ENCODE data around the gene OSBPL10.

Gene OSBPL10

DNA sequence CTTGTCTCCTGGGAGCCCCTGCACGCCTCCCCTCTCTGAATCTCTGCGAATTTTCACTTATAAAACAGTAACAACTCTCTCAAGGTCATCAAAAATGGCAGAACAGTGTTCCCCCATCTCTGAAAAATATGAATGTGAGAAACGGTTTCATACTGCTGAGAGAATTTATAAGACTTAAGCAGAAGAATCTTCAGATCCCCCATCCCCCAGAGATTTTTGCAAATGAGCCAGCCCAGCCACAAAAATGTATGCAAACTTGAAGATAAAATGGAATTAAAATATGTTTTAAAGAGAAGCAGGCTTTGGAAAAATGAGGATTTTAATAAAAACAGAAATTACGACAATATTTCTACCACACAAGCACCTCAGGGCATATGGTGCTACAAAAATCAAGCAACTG is 275.3 kb downstream of the OSBPL10 start:
- H3K4me3 ChIP-seq (ENCODE audit: low read depth, low read length), result no peak overlapping the region

DNA sequence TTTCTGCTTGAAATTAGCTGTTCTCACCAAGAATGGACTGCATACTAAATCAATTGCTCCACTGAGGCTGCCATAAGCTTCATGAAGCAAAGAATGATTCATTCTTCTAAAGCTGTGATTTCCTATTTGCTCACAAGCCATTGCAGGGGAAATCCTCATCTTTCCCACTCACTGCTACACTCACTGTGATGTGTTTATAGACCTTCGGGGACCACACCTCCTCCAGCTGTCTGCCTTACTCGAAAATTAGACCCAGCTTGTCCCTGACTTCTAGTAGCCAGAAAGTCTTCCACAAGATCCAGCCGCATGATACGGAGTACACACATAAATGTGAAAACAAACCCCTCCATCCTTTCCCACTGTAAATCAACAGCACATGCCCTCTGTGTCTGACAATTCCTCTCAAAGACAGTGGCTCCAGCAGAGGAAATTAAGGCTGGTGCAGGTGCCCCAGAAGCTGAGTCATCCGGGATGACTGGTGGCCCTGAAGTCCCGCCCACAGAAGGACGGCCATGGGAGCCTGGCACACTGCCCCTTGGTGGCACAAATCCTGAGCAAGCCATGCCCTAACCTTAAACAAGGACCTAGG is 276.4 kb downstream of the OSBPL10 start:
- H3K4me3 ChIP-seq (ENCODE audit: low read depth, low read length), result peak overlapping the region; percentile 18
- TF ChIP-seq, protein P1, sequence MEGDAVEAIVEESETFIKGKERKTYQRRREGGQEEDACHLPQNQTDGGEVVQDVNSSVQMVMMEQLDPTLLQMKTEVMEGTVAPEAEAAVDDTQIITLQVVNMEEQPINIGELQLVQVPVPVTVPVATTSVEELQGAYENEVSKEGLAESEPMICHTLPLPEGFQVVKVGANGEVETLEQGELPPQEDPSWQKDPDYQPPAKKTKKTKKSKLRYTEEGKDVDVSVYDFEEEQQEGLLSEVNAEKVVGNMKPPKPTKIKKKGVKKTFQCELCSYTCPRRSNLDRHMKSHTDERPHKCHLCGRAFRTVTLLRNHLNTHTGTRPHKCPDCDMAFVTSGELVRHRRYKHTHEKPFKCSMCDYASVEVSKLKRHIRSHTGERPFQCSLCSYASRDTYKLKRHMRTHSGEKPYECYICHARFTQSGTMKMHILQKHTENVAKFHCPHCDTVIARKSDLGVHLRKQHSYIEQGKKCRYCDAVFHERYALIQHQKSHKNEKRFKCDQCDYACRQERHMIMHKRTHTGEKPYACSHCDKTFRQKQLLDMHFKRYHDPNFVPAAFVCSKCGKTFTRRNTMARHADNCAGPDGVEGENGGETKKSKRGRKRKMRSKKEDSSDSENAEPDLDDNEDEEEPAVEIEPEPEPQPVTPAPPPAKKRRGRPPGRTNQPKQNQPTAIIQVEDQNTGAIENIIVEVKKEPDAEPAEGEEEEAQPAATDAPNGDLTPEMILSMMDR (IDR thresholded peaks at IDR 0.05; ENCODE audit: low read depth, low read length), result no peak

More for the DNA sequence above, 275.3 kb downstream of the OSBPL10 start:
- TF ChIP-seq, protein P1 (IDR thresholded peaks at IDR 0.05; ENCODE audit: low read depth, low read length), result no peak

DNA sequence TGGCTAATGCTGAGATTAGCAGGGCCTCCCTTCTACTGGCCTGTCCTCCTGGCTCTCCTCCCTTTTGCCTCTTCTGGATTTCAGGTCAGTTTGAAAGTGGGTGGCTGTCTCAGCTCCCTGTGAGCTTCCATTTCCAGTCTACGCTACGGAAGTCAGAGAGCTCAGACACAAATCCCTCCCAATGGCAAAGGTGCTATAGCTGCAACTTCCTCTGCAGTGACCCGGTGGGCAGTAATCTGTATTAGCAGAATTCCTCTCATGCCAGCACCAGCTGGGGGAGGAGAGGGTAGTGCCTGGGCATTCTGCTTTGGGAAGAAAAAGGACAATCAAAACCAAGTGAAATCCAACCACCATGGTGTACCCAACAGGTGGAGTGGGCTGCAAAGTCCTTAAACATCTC is 276.9 kb downstream of the OSBPL10 start:
- TF ChIP-seq, protein P1 (IDR thresholded peaks at IDR 0.05; ENCODE audit: low read depth, low read length), result no peak
- no peak overlapping the region for H3K4me3 ChIP-seq (ENCODE audit: low read depth, low read length)

DNA sequence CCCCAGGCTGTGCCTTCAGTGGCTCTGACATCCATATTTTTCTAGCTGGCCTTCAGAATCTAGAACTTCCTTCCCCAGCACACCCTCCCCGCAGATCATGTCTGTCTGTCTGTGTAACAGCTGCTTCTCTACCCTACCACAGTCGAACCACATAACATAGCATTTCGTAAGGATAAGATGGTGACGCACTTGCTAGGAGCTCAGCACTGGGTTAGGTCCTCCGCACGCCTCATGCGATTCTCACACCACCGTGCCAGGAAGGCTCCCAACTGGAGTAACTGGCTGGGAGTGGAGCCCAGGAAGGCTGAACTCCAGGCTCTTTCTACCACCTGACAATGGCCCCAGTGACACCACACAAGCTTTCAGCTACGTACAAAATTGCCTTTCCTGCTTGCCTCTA is 279.8 kb downstream of the OSBPL10 start:
- H3K4me3 ChIP-seq (ENCODE audit: low read depth, low read length), result no peak overlapping the region
- TF ChIP-seq, protein P1 (IDR thresholded peaks at IDR 0.05; ENCODE audit: low read depth, low read length), result no peak

DNA sequence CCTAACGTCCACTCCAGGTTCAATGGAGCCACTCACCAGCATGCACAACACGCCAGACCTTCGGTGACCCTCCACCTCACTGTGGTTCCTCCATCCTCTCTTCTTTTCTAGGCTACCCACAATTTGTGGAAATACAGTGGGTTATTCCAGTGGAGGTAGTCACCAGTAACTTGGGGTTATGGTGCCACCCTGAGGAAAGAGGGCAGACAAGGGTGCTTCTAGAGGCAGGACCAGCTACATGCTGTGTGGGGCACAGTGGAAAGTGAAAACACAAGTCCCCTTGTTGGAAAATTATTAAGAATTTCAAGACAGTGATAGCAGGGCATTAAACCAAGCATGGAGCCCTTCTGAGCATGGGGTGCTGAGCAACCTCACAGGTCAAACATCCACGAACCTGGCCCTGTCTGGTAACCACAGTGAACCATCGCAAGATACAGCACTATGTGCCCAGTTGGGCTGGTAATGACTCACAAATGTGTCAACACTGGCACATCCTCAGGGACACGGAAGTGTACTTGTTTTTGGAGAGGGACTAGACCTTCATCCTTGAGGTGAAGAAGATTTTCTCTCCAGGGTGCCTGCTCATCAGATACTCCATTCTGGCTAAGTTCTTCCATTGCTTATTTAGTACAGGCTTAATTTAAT is 281.6 kb downstream of the OSBPL10 start:
- no peak overlapping the region for H3K4me3 ChIP-seq (ENCODE audit: low read depth, low read length)
- TF ChIP-seq, protein P1 (IDR thresholded peaks at IDR 0.05; ENCODE audit: low read depth, low read length), result no peak

DNA sequence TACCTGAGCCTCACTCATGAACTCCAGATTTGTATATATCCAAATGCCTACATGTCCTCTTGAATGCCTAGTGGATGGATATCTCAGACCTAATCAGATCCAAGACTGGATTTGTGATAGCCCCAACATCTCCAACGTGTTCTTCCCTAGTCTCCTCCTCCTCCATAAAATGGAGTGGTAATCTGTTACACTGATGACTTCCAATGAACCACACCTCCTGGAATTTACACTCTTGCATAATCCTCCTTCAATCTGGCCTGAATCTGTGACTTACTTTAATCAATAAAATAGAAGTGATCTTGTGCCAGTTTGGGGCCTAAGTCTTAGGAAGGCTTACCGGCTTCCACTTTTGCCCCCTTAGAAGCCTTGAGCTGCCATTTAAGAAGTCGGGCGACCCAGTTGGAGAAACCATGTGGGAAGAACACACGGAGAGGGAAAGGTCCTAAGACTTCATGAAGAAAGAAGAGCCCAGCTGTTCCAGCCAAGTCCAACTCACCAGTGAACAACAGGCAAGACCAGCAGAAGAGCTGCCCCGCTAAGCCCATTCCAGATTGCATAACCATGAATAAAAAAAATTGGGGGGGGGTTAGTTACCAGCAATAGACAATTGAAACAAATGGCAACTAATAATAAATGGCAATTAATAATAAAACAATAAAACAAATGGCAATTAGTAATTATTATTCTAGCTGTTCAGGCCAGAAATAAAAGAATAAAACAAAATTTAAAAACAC is 284.1 kb downstream of the OSBPL10 start:
- TF ChIP-seq, protein P1 (IDR thresholded peaks at IDR 0.05; ENCODE audit: low read depth, low read length), result no peak
- no peak overlapping the region for H3K4me3 ChIP-seq (ENCODE audit: low read depth, low read length)

DNA sequence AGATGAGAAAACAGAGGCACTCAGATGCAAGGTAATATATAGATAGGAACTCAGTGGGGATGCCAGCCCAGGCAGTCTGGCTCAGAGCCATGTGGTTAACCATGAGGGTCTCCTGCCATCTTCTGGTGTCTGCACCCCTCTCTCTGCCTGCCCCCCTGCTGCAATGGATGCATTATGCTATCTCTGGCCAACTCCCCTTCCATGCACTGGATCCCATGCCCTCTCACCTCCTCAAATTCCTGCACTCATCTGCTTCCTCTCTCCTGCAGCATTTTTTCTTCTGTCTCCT is 285.1 kb downstream of the OSBPL10 start:
- TF ChIP-seq, protein P1 (IDR thresholded peaks at IDR 0.05; ENCODE audit: low read depth, low read length), result no peak
- H3K4me3 ChIP-seq (ENCODE audit: low read depth, low read length), result no peak overlapping the region
